OCI-LY1 (cell line): ENCODE data around the gene PAFAH1B1.
A peak's percentile ranks its signal among the peaks of the same experiment; 100 is the strongest.

Experiments used
- H2AFZ ChIP-seq: fragments of 200-600 bp; sonication (generic), shearing (Covaris generic); 2 replicates; pipeline ENCODE4 v1.6.0; 2014; ENCODE audit warnings: antibody characterized with exemption, mild to moderate bottlenecking, low read length
- H3F3A ChIP-seq: fragments of 200-600 bp; sonication (generic), shearing (Covaris generic); 2 replicates; pipeline ENCODE4 v1.6.0; 2014; ENCODE audit warnings: mild to moderate bottlenecking, antibody characterized with exemption, low read length, moderate library complexity; ENCODE audit not compliant: insufficient read depth
- H3K27ac ChIP-seq: fragments of 200-600 bp; sonication (generic); 2 replicates; pipeline ENCODE4 v1.5.1; 2014; ENCODE audit warnings: low read length, mixed run types, mild to moderate bottlenecking, low read depth; ENCODE audit not compliant: poor library complexity, severe bottlenecking
- H3K27me3 ChIP-seq: fragments of 200-600 bp; sonication (generic); 2 replicates; pipeline ENCODE4 v1.6.0; 2014; ENCODE audit warnings: antibody characterized with exemption, mild to moderate bottlenecking, low read length, moderate library complexity; ENCODE audit not compliant: insufficient read depth
- H3K36me3 ChIP-seq: fragments of 200-600 bp; sonication (generic); 2 replicates; pipeline ENCODE4 v1.6.1; 2014; ENCODE audit warnings: mild to moderate bottlenecking, antibody characterized with exemption, low read length, moderate library complexity, mixed read lengths; ENCODE audit not compliant: insufficient read depth
- H3K4me1 ChIP-seq: fragments of 200-600 bp; sonication (generic); 2 replicates; pipeline ENCODE4 v1.5.1; 2014; ENCODE audit warnings: mild to moderate bottlenecking, low read length, moderate library complexity; ENCODE audit not compliant: insufficient read depth, severe bottlenecking
- H3K4me2 ChIP-seq: fragments of 200-600 bp; sonication (generic), shearing (Covaris generic); 2 replicates; pipeline ENCODE4 v1.6.1; 2014; ENCODE audit warnings: low read length
- H3K4me3 ChIP-seq: fragments of 200-600 bp; sonication (generic); 2 replicates; pipeline ENCODE4 v1.5.1; 2014; ENCODE audit warnings: low read length, low read depth, mild to moderate bottlenecking, mixed read lengths; ENCODE audit not compliant: poor library complexity, severe bottlenecking
- H3K79me2 ChIP-seq: fragments of 200-600 bp; shearing (Covaris generic); 2 replicates; pipeline ENCODE4 v1.6.1; 2016; ENCODE audit warnings: mixed run types, low read length, mixed read lengths; ENCODE audit not compliant: insufficient read depth
- H3K9ac ChIP-seq: fragments of 200-600 bp; sonication (generic), shearing (Covaris generic); 2 replicates; pipeline ENCODE4 v1.6.1; 2014; ENCODE audit warnings: mild to moderate bottlenecking, low read length, mixed read lengths
- H3K9me2 ChIP-seq: fragments of 200-600 bp; sonication (generic), shearing (Covaris generic); 2 replicates; pipeline ENCODE4 v1.6.1; 2014; ENCODE audit warnings: low read depth, mild to moderate bottlenecking, low read length, mixed read lengths
- H3K9me3 ChIP-seq: fragments of 200-600 bp; shearing (Covaris generic); 2 replicates; pipeline ENCODE4 v1.6.1; 2014; ENCODE audit warnings: low read length, mixed read lengths
- H4K20me1 ChIP-seq: fragments of 200-600 bp; sonication (generic), shearing (Covaris generic); 2 replicates; pipeline ENCODE4 v1.6.0; 2016; ENCODE audit warnings: mild to moderate bottlenecking, low read length; ENCODE audit not compliant: insufficient read depth
- CTCF ChIP-seq: fragments of 200-600 bp; sonication (generic), shearing (Covaris generic); IDR thresholded peaks from 2 replicates; pipeline ENCODE4 v1.5.1; 2017; ENCODE audit warnings: mild to moderate bottlenecking, antibody characterized with exemption, low read length, moderate library complexity, mixed read lengths
- EZH2 ChIP-seq: fragments of 200-600 bp; sonication (generic), shearing (Covaris generic); IDR thresholded peaks from 2 replicates; pipeline ENCODE4 v1.8.0; 2017; ENCODE audit warnings: borderline replicate concordance, mixed run types, mild to moderate bottlenecking, antibody characterized with exemption, low read length, moderate library complexity, mixed read lengths

PAFAH1B1 gene

DNA sequence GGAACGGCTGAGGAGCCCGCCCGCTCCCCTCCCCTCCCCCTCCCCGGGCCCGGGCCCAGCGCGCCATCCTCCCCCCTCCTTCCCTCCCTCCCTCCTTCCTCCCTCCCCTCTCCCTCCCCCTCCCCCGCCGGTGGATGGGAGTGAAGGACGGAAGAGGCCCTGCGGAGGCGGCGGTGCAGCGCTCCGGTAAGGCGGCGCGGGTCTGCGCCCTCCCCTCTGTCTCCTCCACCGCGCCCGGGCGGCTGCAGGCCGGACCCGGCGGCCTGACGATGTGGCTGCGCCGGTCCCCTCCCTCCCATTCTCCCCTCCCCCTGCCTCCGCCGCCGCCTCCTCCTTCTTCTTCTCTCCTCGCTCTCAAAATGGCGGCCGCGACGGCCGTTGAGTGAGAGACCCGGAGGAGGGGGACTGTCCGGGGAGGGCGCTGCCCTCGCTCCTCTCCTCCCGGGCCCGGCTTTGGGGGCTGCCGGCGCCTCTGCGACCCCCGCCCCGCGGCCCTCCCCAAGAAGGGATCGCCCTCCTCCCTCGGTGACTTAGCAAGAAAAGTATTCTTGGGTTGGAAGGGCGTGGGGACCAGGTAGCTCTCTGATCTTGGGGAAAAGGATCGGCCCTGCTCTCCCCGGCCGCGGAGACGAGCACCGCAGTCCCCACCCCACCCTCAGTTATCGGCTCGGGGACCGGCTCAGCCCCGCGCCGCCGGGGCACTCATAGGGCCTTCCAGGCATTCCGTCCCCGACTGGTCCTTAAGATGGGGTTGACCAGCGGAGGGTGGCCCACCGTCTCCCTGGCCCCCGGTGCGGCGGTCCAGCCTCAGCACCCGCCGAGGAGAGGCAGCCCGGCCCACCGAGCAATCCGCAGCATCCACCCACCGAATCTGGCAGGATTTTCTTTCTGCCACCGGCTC, 617 bp downstream of the PAFAH1B1 start:
- no peaks in the 10 kb centered on the region for H4K20me1 ChIP-seq
- H3K27ac ChIP-seq: peak overlapping the region; percentile 71
- H3K9me3 ChIP-seq: no peaks in the 10 kb centered on the region
- peak overlapping the region; percentile 92 for H3K9ac ChIP-seq
- H3K4me3 ChIP-seq: peak overlapping the region; percentile 97
- H3F3A ChIP-seq: no peaks in the 10 kb centered on the region
- peaks cover 37% of the 10 kb centered on the region for H3K4me1 ChIP-seq
- TF ChIP-seq CTCF: no peak
- TF ChIP-seq EZH2: no peak
- H3K36me3 ChIP-seq: no peaks in the 10 kb centered on the region; the same call in 1 of the 2 replicates
- H3K4me2 ChIP-seq: peak overlapping the region; percentile 80
- H3K79me2 ChIP-seq: peaks cover 51% of the 10 kb centered on the region
- no peaks in the 10 kb centered on the region for H3K27me3 ChIP-seq
- no peak overlapping the region for H2AFZ ChIP-seq
- H3K9me2 ChIP-seq: no peaks in the 10 kb centered on the region

GRCh38 chr17:2594722-2595599, 1.5 kb downstream of the PAFAH1B1 start:
- peaks cover 42% of the 10 kb centered on the region for H3K4me1 ChIP-seq
- H3K4me3 ChIP-seq: peak overlapping the region; percentile 97
- H3K9me2 ChIP-seq: no peaks in the 10 kb centered on the region
- no peaks in the 10 kb centered on the region for H3F3A ChIP-seq
- no peaks in the 10 kb centered on the region for H3K9me3 ChIP-seq
- H3K79me2 ChIP-seq: peaks cover 60% of the 10 kb centered on the region
- peak overlapping the region; percentile 71 for H3K27ac ChIP-seq
- peaks cover 4% of the 10 kb centered on the region for H3K36me3 ChIP-seq
- H2AFZ ChIP-seq: no peak overlapping the region
- H3K27me3 ChIP-seq: no peaks in the 10 kb centered on the region
- no peak for TF ChIP-seq EZH2
- no peak for TF ChIP-seq CTCF
- H3K9ac ChIP-seq: peak overlapping the region; percentile 92
- H4K20me1 ChIP-seq: no peaks in the 10 kb centered on the region
- H3K4me2 ChIP-seq: peak overlapping the region; percentile 80

DNA sequence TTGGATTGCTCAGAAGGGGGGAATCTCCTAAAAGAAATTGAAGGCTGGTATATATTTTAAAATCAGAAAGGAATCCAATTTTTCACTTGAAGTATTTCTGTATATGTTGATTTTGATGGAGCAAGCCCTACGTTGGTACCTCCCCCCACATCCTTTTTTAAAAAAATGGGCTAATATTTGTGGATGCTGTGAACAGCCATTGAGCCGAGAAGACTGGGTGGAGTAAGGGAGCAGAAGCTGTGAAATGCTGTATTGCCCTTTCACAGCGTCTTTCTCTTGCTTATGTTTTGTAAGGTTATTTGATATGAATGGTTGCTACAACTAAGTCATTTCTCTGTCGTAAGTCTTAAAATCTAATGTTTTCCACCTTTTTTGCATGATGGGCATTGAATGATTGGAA, 2.3 kb downstream of the PAFAH1B1 start:
- Histone ChIP-seq H3K36me3 (peaks cover 4% of the 10 kb centered on the region), H3K79me2 (peaks cover 68% of the 10 kb centered on the region), H3K27me3 (no peaks in the 10 kb centered on the region), H3K9ac (peak overlapping the region; percentile 92), H3K4me2 (peak overlapping the region; percentile 80), H3K27ac (no peak overlapping the region), H3K9me3 (no peaks in the 10 kb centered on the region), H2AFZ (no peak overlapping the region), H3F3A (no peaks in the 10 kb centered on the region), H3K4me3 (peak overlapping the region; percentile 97), H4K20me1 (no peaks in the 10 kb centered on the region), H3K4me1 (peaks cover 42% of the 10 kb centered on the region), H3K9me2 (no peaks in the 10 kb centered on the region)
- TF ChIP-seq CTCF (no peak), EZH2 (no peak)
